ENCODE data around the gene BMPR1A.
"Not testable (repeated sequence)": the region's sequence is repeated elsewhere in the genome, so short reads cannot be mapped to it uniquely, and the experiment has no call there.

The BMPR1A gene

GRCh38 chr10:86729677-86730076 lies 26.7 kb upstream of the BMPR1A start:
- no peak overlapping the region for H3K4me3 ChIP-seq (ENCODE audit: low read length)
- no peak for TF ChIP-seq CTCF (conservative IDR thresholded peaks at IDR 0.05; ENCODE audit: low read length)
- DNase-seq (ENCODE audit: low read depth), result no peak

GRCh38 chr10:86730227-86730626 lies 26.2 kb upstream of the BMPR1A start:
- TF ChIP-seq CTCF (conservative IDR thresholded peaks at IDR 0.05; ENCODE audit: low read length), result no peak
- DNase-seq (ENCODE audit: low read depth), result no peak
- H3K4me3 ChIP-seq (ENCODE audit: low read length), result no peak overlapping the region

GRCh38 chr10:86732771-86733170 lies 23.6 kb upstream of the BMPR1A start:
- no peak for DNase-seq (ENCODE audit: low read depth)
- no peak for TF ChIP-seq CTCF (conservative IDR thresholded peaks at IDR 0.05; ENCODE audit: low read length)
- H3K4me3 ChIP-seq (ENCODE audit: low read length), result no peak overlapping the region

GRCh38 chr10:86733260-86733671 lies 23.2 kb upstream of the BMPR1A start:
- DNase-seq (ENCODE audit: low read depth), result peak; percentile 35
- TF ChIP-seq CTCF (conservative IDR thresholded peaks at IDR 0.05; ENCODE audit: low read length), result 0 out of 2 replicates have a peak, but pooled peaks have one; percentile 1
- H3K4me3 ChIP-seq (ENCODE audit: low read length), result no peak overlapping the region

- no peak for DNase-seq (ENCODE audit: low read depth)
- no peak overlapping the region for H3K4me3 ChIP-seq (ENCODE audit: low read length)
These were observed 22.0 kb upstream of the BMPR1A start for GRCh38 chr10:86734207-86734988.

GRCh38 chr10:86735278-86735677 lies 21.1 kb upstream of the BMPR1A start:
- not testable (repeated sequence) for DNase-seq (ENCODE audit: low read depth); H3K4me3 ChIP-seq (ENCODE audit: low read length)

More at GRCh38 chr10:86734207-86734988, 22.0 kb upstream of the BMPR1A start:
- TF ChIP-seq CTCF (conservative IDR thresholded peaks at IDR 0.05; ENCODE audit: low read length), result no peak

GRCh38 chr10:86742230-86742629 lies 14.2 kb upstream of the BMPR1A start:
- DNase-seq (ENCODE audit: low read depth), result no peak
- H3K4me3 ChIP-seq (ENCODE audit: low read length), result no peak overlapping the region
- no peak for TF ChIP-seq CTCF (conservative IDR thresholded peaks at IDR 0.05; ENCODE audit: low read length)

Measured in AG10803 (cell line).